ENCODE measurements around the gene EML2. TPM values are rescaled to one million over a fixed set of nuclear protein-coding genes. Genes with fewer than 3 reads are reported as not detected.

EML2 gene
- total and polyA plus RNA-seq, 2 of the 8 experiments (the other 6 are each of a cell fraction or from before 2014, with no cell fraction given) = 28.8 to 29.4 TPM

GRCh38 chr19:45659096-45659729 lies 20.0 kb upstream of the EML2 start:
- Histone ChIP-seq H3K9me3 (ENCODE audit: insufficient read depth in 2 of 2, low read depth in 1 of 2, low read length in 1 of 2) (no peaks in the 10 kb centered on the region), H3K56ac (replicated peaks; ENCODE audit: insufficient read length, low read depth, low read length) (no peak overlapping the region), H3K18ac (ENCODE audit: extremely low read depth, low read length) (no peak overlapping the region), H3K36me3 (ENCODE audit: control insufficient read depth in 2 of 4, insufficient read depth in 4 of 4, low read length in 3 of 4) (no peaks in the 10 kb centered on the region), H3K9ac (replicated peaks in 1 of 4; ENCODE audit: extremely low read depth in 1 of 4, low read depth in 3 of 4, low read length in 3 of 4) (no peak overlapping the region), H2BK12ac (ENCODE audit: low read depth, low read length) (no peak overlapping the region), H3K79me2 (ENCODE audit: control insufficient read depth in 1 of 2, insufficient read depth in 2 of 2, low read length in 2 of 2) (no peaks in the 10 kb centered on the region), H2BK5ac (ENCODE audit: low read depth, low read length) (no peak overlapping the region), H3K79me1 (ENCODE audit: low read depth, low read length) (no peaks in the 10 kb centered on the region), H3K4me2 (ENCODE audit: insufficient read depth in 1 of 2, low read depth in 2 of 2, low read length in 2 of 2) (no peak overlapping the region), H3K27ac (ENCODE audit: low read depth, low read length) (no peak overlapping the region), H3K14ac (ENCODE audit: insufficient read length) (no peak overlapping the region), H4K20me1 (replicated peaks in 1 of 2; ENCODE audit: control insufficient read depth in 1 of 2, insufficient read depth in 2 of 2, low read length in 2 of 2) (no peaks in the 10 kb centered on the region), H2BK20ac (ENCODE audit: low read length) (no peak overlapping the region), H3K4ac (replicated peaks; ENCODE audit: insufficient read length, low read depth, low read length) (no peak overlapping the region), H4K8ac (ENCODE audit: extremely low read depth, insufficient read depth, low read length) (no peak overlapping the region; the same call in 1 of the 2 replicates), H3K4me3 (ENCODE audit: extremely low read depth in 1 of 4, insufficient read depth in 2 of 4, low read depth in 3 of 4, low read length in 4 of 4) (no peak overlapping the region), H3K4me1 (replicated peaks in 1 of 4; ENCODE audit: control insufficient read depth in 3 of 4, insufficient read depth in 4 of 4, low read length in 3 of 4) (peaks cover 0 to 4% (median 2%) of the 10 kb centered on the region in 4 experiments; a peak in 2 of 7 replicates), H2BK120ac (replicated peaks; ENCODE audit: low read depth, low read length) (no peak overlapping the region), H2AFZ (ENCODE audit: low read length) (no peak overlapping the region), H4K5ac (ENCODE audit: insufficient read length, low read depth, low read length) (no peak overlapping the region), H3K23me2 (ENCODE audit: low read depth, low read length) (no peaks in the 10 kb centered on the region), H3K27me3 (replicated peaks in 1 of 4; ENCODE audit: control insufficient read depth in 3 of 4, extremely low read depth in 1 of 4, insufficient read depth in 3 of 4, low read length in 3 of 4) (no peaks in the 10 kb centered on the region), H4K91ac (replicated peaks; ENCODE audit: insufficient read length, low read length) (no peak overlapping the region), H2BK15ac (ENCODE audit: low read length) (0 out of 2 replicates have a peak overlapping the region, but pooled peaks have one; percentile 29), H3K23ac (ENCODE audit: insufficient read length) (no peak overlapping the region), H2AK5ac (ENCODE audit: low read depth, low read length) (no peak overlapping the region)
- ChIA-PET CTCF (ENCODE audit: partially characterized antibody) (interaction anchor here (0.6 to 1.0 kb wide), 2 partner anchors 23 to 242 kb away, joined by 3 read pairs; no protein-coding TSS in a partner anchor), POLR2A (ENCODE audit: partially characterized antibody) (interaction anchor here (1.1 kb wide), 2 partner anchors 10 to 20 kb away, joined by 3 to 4 read pairs; partner anchors contain the start of gene EML2)
- FAIRE-seq (no peak), DNase-seq (ENCODE audit: low read depth in 1 of 2, low spot score in 2 of 2) (no peak)
- 85% methylated on average over 6 of the region's 6 CpGs; no CpG with 5 or more reads in 1 of the 2 experiments for WGBS, 2 experiments (ENCODE audit: extremely low coverage in 1 of 2, insufficient coverage in 1 of 2, insufficient read length in 1 of 2, insufficient replicate concordance in 2 of 2, low coverage in 1 of 2, low lambda C conversion rate in 2 of 2, missing lambda C conversion rate in 1 of 2)
- TF ChIP-seq ASH2L (IDR thresholded peaks at IDR 0.05; ENCODE audit: low read length) (no peak), EP300 (IDR thresholded peaks at IDR 0.05; ENCODE audit: borderline replicate concordance in 1 of 2, low read depth in 2 of 2, low read length in 2 of 2) (no peak), CTBP2 (IDR thresholded peaks at IDR 0.05; ENCODE audit: borderline replicate concordance, insufficient read depth, insufficient read length, low read length) (no peak), SIRT6 (IDR thresholded peaks at IDR 0.05; ENCODE audit: low read length) (no peak), RFX5 (IDR thresholded peaks at IDR 0.05; ENCODE audit: borderline replicate concordance, low read depth, low read length) (no peak), BCL11A (IDR thresholded peaks at IDR 0.05; ENCODE audit: low read depth in 2 of 2, low read length in 2 of 2) (no peak)

Measured in H1 (cell line).